Measurements from ENCODE around the gene SOST. TPM values are rescaled to one million over a fixed set of nuclear protein-coding genes. Genes with fewer than 3 reads are reported as not detected.

Gene SOST
- total and polyA plus RNA-seq, 2 donors (not counting 1 experiment from before 2014, with no cell fraction given), result not detected

GRCh38 chr17:43736389-43736788, 22.2 kb downstream of the SOST start:
- H3K79me2 ChIP-seq (ENCODE audit: control insufficient read depth, insufficient read depth, low read length), result no peaks in the 10 kb centered on the region
- H4K20me1 ChIP-seq (ENCODE audit: control insufficient read depth, insufficient read depth, low read length, poor library complexity, severe bottlenecking), result no peaks in the 10 kb centered on the region
- ChIA-PET POLR2A (no interaction called here), CTCF (interaction anchor here (1.6 kb wide), 1 partner anchor 9 kb away, joined by 4 read pairs; no protein-coding TSS in a partner anchor)
- Mint-ChIP-seq H3K4me3 (no peak overlapping the region), H3K9me3 (ENCODE audit: insufficient read depth) (peaks cover 4% of the 10 kb centered on the region), H3K4me1 (no peaks in the 10 kb centered on the region), H3K27ac (no peak overlapping the region), H3K27me3 (peaks cover 34% of the 10 kb centered on the region)
- H3K4me2 ChIP-seq (replicated peaks; ENCODE audit: low read depth, low read length, poor library complexity, severe bottlenecking), result no peak overlapping the region
- H3K9ac ChIP-seq (ENCODE audit: low read length), result no peak overlapping the region
- H3K27me3 ChIP-seq (replicated peaks in 1 of 4; ENCODE audit: control extremely low read depth in 1 of 4, control insufficient read depth in 3 of 4, insufficient read depth in 4 of 4, low read length in 3 of 4), result no peaks in the 10 kb centered on the region
- H3K4me3 ChIP-seq (ENCODE audit: control extremely low read depth in 1 of 5, extremely low read depth in 1 of 5, insufficient read depth in 1 of 5, low read depth in 2 of 5, low read length in 4 of 5), result no peak overlapping the region
- no peak for TF ChIP-seq CTCF (IDR thresholded peaks at IDR 0.05)
- no peak for TF ChIP-seq EZH2 (IDR thresholded peaks at IDR 0.05; ENCODE audit: borderline replicate concordance, insufficient read depth, low read depth, low read length, poor library complexity, severe bottlenecking)
- intact Hi-C loops (cut with micrococcal nuclease), result no loop called here
- H3K9me3 ChIP-seq (ENCODE audit: control extremely low read depth in 1 of 3, control insufficient read depth in 2 of 3, insufficient read depth in 1 of 3, low read length in 2 of 3), result no peaks in the 10 kb centered on the region
- WGBS (ENCODE audit: insufficient coverage), result 70% methylated on average over 2 of the region's 2 CpGs
- no peaks in the 10 kb centered on the region for H3K4me1 ChIP-seq (ENCODE audit: control insufficient read depth in 2 of 2, insufficient read depth in 2 of 2, low read length in 2 of 2)
- ATAC-seq (ENCODE audit: low read depth) (no peak), DNase-seq (no peak)
- H2AFZ ChIP-seq (ENCODE audit: insufficient read depth, low read depth, low read length, poor library complexity, severe bottlenecking), result no peak overlapping the region
- no peaks in the 10 kb centered on the region for H3K36me3 ChIP-seq (replicated peaks in 1 of 2; ENCODE audit: control extremely low read depth in 1 of 2, control insufficient read depth in 1 of 2, extremely low read depth in 1 of 2, insufficient read depth in 2 of 2, low read length in 1 of 2)
- H3K27ac ChIP-seq (ENCODE audit: low read length in 2 of 2), result no peak overlapping the region

- H3K27ac ChIP-seq (ENCODE audit: low read length in 2 of 2), result no peak overlapping the region
- H2AFZ ChIP-seq (ENCODE audit: insufficient read depth, low read depth, low read length, poor library complexity, severe bottlenecking), result no peak overlapping the region
- Mint-ChIP-seq H3K9me3 (ENCODE audit: insufficient read depth) (peaks cover 4% of the 10 kb centered on the region), H3K4me3 (no peak overlapping the region), H3K4me1 (no peaks in the 10 kb centered on the region), H3K27me3 (peaks cover 29% of the 10 kb centered on the region), H3K27ac (no peak overlapping the region)
- 96% methylated on average over 2 of the region's 5 CpGs for WGBS (ENCODE audit: insufficient coverage)
- CTCF ChIA-PET, result interaction anchor here (0.8 kb wide), 1 partner anchor 39 kb away, joined by 3 read pairs; no protein-coding TSS in a partner anchor
- H3K36me3 ChIP-seq (replicated peaks in 1 of 2; ENCODE audit: control extremely low read depth in 1 of 2, control insufficient read depth in 1 of 2, extremely low read depth in 1 of 2, insufficient read depth in 2 of 2, low read length in 1 of 2), result no peaks in the 10 kb centered on the region
- no peak overlapping the region for H3K4me2 ChIP-seq (replicated peaks; ENCODE audit: low read depth, low read length, poor library complexity, severe bottlenecking)
- no peak overlapping the region for H3K4me3 ChIP-seq (ENCODE audit: control extremely low read depth in 1 of 5, extremely low read depth in 1 of 5, insufficient read depth in 1 of 5, low read depth in 2 of 5, low read length in 4 of 5)
- no peak overlapping the region for H3K9ac ChIP-seq (ENCODE audit: low read length)
- H3K9me3 ChIP-seq (ENCODE audit: control extremely low read depth in 1 of 3, control insufficient read depth in 2 of 3, insufficient read depth in 1 of 3, low read length in 2 of 3), result no peaks in the 10 kb centered on the region
- no peaks in the 10 kb centered on the region for H3K4me1 ChIP-seq (ENCODE audit: control insufficient read depth in 2 of 2, insufficient read depth in 2 of 2, low read length in 2 of 2)
- H3K27me3 ChIP-seq (replicated peaks in 1 of 4; ENCODE audit: control extremely low read depth in 1 of 4, control insufficient read depth in 3 of 4, insufficient read depth in 4 of 4, low read length in 3 of 4), result no peaks in the 10 kb centered on the region
- no peaks in the 10 kb centered on the region for H3K79me2 ChIP-seq (ENCODE audit: control insufficient read depth, insufficient read depth, low read length)
- TF ChIP-seq CTCF (IDR thresholded peaks at IDR 0.05), result no peak
- no peak for TF ChIP-seq EZH2 (IDR thresholded peaks at IDR 0.05; ENCODE audit: borderline replicate concordance, insufficient read depth, low read depth, low read length, poor library complexity, severe bottlenecking)
- POLR2A ChIA-PET, result no interaction called here
- no peaks in the 10 kb centered on the region for H4K20me1 ChIP-seq (ENCODE audit: control insufficient read depth, insufficient read depth, low read length, poor library complexity, severe bottlenecking)
- intact Hi-C loops (cut with micrococcal nuclease), result no loop called here
- ATAC-seq (ENCODE audit: low read depth), result no peak
- no peak for DNase-seq
These were observed 24.2 kb downstream of the SOST start for GRCh38 chr17:43734376-43734775.

All from B cell (primary cell).